B cell (primary cell): Measurements from ENCODE around the gene AHRR.

Experiments used
- EZH2 ChIP-seq: IDR thresholded peaks from 2 replicates; pipeline ENCODE4 v1.6.1; 2012; ENCODE audit warnings: borderline replicate concordance, low read depth, mild to moderate bottlenecking, moderate library complexity, low read length; ENCODE audit not compliant: insufficient read depth, poor library complexity, severe bottlenecking
- TF ChIP-seq, protein P1 (sequence below): fragments of 200-600 bp; IDR thresholded peaks from one replicate; pipeline ENCODE4 v1.8.0; 2022; ENCODE audit warnings: antibody characterized with exemption, mild to moderate bottlenecking

DNA sequence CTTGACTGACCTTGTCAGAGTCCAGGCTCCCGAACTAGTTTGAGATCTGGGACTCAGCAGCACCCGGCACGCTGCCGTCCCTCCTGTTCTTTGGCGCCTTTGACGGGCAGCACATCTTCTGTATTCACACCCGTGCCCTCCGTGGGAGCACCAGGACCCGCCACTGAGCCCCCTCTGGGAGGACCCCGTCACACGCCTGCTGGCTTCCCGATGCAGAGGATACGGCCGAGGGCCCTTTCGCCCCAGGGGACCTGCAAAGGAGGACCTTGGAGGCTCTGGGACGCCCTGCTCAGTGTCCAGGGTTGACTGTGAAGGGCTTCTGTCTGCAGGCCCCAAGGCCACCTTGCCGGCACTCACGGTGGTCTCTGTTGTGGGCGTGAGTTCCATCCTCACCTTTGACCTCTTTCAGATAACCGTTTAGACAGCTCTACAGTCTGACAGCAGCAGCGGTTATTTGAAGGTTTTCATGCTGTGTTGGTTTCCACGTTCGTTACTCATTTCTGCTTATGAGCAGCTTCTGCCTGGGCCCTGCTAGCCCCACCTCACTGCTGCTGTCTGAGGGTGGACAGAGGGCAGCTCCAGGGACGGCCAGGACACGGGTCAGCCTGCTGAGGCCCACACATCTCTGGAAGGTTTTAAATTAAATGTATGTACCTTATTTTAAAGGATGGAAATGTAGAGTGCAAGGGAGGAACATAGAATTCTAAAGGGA is 108.9 kb downstream of the AHRR start:
- TF ChIP-seq, protein P1, sequence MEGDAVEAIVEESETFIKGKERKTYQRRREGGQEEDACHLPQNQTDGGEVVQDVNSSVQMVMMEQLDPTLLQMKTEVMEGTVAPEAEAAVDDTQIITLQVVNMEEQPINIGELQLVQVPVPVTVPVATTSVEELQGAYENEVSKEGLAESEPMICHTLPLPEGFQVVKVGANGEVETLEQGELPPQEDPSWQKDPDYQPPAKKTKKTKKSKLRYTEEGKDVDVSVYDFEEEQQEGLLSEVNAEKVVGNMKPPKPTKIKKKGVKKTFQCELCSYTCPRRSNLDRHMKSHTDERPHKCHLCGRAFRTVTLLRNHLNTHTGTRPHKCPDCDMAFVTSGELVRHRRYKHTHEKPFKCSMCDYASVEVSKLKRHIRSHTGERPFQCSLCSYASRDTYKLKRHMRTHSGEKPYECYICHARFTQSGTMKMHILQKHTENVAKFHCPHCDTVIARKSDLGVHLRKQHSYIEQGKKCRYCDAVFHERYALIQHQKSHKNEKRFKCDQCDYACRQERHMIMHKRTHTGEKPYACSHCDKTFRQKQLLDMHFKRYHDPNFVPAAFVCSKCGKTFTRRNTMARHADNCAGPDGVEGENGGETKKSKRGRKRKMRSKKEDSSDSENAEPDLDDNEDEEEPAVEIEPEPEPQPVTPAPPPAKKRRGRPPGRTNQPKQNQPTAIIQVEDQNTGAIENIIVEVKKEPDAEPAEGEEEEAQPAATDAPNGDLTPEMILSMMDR: no peak
- TF ChIP-seq EZH2: no peak
